Measurements from ENCODE around the gene SLX4.

Gene SLX4

GRCh38 chr16:3548859-3549258 lies 62.5 kb downstream of the SLX4 start:
- DNase-seq: no peak

GRCh38 chr16:3548445-3548844 lies 63.0 kb downstream of the SLX4 start:
- DNase-seq: no peak

- DNase-seq: no peak
These were observed 64.3 kb downstream of the SLX4 start for GRCh38 chr16:3546986-3547682.

- peak in 1 of 2 experiments; percentile 37 for DNase-seq
These were observed 68.6 kb downstream of the SLX4 start for GRCh38 chr16:3542601-3543373.

GRCh38 chr16:3541527-3542155 lies 69.8 kb downstream of the SLX4 start:
- DNase-seq: no peak

- no peak for DNase-seq
These were observed 73.2 kb downstream of the SLX4 start for GRCh38 chr16:3538222-3538621.

GRCh38 chr16:3536851-3537250 lies 74.6 kb downstream of the SLX4 start:
- no peak for DNase-seq

- no peak for DNase-seq
These were observed 75.1 kb downstream of the SLX4 start for GRCh38 chr16:3536271-3536731.

- DNase-seq: no peak
These were observed 77.3 kb downstream of the SLX4 start for GRCh38 chr16:3534126-3534525.

- DNase-seq: no peak
These were observed 78.7 kb downstream of the SLX4 start for GRCh38 chr16:3532741-3533140.
